Fibroblast of peridontal ligament (primary cell): ENCODE data around the gene HOXD9.

Experiments
- DNase-seq: peaks from one replicate; pipeline ENCODE4 v3.0.0-alpha.2; 2010; ENCODE audit errors: extremely low read depth

HOXD9 gene

DNA sequence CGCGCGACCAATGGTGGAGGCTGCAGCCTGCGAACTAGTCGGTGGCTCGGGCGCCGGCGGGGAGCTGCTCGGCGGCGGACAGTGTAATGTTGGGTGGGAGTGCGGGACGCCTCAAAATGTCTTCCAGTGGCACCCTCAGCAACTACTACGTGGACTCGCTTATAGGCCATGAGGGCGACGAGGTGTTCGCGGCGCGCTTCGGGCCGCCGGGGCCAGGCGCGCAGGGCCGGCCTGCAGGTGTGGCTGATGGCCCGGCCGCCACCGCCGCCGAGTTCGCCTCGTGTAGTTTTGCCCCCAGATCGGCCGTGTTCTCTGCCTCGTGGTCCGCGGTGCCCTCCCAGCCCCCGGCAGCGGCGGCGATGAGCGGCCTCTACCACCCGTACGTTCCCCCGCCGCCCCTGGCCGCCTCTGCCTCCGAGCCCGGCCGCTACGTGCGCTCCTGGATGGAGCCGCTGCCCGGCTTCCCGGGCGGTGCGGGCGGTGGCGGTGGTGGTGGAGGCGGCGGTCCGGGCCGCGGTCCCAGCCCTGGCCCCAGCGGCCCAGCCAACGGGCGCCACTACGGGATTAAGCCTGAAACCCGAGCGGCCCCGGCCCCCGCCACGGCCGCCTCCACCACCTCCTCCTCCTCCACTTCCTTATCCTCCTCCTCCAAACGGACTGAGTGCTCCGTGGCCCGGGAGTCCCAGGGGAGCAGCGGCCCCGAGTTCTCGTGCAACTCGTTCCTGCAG, at the start of gene HOXD9:
Gene HOXD9 (plus strand): TSS at position 37 of the 728 bp plus-strand sequence. CDS start 50 bp downstream, at position 87.
- DNase-seq, result no peak

DNA sequence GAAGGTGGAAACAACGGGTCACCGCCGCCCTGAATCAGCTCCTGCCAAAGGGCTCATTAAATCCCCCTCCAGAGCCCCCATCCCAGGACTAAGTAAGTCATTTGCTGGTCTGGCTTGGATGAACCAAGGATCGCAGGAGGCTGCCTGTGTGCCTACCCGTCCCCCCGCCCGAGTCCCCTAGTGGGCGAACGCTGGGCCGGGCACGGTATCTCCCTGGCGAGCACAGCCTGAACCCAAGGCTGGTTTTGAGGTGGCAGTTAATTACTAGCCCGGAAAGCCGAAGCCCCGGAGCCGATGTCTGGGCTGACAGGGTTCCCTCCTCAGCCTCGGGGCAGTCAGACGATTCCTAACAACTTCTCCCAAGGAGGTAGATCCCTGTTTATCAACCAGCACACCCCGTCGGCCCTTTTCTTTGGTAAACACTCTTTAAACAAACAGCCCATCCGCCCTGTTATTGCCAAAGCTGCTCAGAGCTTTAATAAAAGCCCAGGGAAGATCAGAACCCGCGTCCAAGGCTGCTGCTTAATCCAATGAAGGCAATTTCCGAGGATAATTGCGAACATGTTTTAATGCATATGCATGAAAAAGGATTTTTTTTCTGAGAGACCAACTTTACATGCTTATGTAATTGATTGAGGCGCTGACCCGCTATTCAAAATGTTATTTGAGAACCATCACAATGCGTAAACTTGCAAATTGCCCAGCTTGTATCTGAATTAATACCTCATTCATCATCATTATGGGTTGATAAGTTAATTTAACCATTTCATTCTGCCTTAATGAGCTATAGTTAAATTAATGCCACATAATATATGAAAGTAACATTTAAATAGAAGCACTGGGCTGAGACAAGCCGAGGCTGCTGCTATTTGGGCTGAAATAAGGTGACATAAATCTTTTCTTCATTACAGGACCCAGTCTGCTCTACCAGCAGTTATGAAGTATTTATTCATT, 49.3 kb upstream of the HOXD9 start:
- no peak for DNase-seq

DNA sequence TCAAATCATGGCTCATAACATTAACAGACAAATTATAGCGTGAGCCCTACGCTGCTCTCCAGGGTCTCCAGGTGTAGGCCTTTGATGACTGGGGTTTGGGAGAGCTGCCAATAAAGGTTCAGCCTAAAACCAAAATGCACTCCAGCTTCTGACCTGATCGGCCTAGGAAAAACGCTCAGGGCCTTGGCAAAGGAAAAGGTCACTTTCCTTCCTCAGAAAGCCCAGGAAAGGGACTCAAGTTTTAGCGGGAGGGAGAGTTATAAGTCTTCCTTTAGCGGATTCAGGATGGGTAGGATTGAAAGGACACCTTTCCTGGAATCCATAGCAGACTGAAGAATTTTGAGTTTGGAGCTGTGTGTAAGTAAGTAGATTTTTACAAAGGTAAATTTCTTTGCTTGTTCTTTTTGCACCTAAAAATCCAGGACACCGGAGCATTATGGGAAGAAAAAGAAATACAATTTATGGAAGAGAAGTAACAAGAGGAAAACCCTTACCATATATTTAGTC, 47.5 kb upstream of the HOXD9 start:
- DNase-seq, result no peak

DNA sequence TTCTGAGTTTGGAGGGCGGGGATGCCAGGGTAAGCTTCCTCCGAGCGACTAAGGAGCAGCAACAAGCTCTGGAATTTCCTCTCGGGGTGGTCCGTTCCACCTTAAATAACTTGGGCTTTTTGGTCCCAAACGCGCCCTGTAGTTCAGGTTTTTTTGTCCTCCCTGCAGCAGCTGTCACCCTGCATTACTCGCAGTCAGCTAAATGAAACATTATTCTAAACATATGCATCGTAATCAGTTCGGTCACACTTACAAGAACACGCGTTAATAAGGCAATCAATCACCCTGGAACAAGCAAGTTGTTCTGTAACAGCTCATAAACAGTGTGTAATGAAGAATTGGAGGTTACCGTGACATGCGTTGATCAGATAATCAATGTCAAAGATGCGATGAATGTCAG, 47.0 kb upstream of the HOXD9 start:
- DNase-seq, result no peak

DNA sequence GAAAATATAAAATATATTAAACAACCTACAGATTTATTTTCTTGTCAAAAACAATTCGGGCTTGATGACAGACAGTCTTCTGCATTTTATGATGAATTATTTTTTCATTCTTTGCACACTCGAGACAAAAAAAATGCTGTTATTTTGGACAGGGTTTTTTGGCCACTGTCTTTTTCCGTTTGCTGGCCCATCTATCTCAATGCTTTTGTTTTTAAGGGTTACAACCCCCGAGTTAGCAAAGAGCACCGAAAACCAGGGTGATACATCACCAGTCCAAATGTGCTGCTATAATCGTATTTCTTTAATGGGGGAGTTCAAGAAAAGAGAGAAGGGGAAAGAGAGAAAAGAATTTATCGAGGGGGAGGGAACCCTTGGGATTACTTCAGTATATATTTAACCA, 46.5 kb upstream of the HOXD9 start:
- no peak for DNase-seq

DNA sequence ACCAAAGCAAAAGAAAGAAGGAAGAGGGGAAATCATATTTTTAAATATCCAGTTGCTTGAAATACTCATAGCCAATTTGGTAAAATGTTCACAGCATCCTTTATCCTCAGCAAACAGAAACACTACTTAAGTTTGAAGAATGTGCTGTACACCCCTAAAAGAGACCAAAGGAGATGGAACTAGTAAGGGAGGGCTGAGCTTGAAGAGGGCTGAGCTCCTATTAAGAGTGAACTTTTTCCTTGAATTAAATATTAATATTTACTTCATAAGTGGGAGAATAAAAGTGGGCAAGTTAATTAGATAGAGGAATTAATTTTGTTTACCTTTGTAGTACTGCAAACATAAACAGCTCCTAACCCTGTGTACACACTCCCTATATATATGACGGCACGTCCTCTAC, 45.7 kb upstream of the HOXD9 start:
- no peak for DNase-seq

DNA sequence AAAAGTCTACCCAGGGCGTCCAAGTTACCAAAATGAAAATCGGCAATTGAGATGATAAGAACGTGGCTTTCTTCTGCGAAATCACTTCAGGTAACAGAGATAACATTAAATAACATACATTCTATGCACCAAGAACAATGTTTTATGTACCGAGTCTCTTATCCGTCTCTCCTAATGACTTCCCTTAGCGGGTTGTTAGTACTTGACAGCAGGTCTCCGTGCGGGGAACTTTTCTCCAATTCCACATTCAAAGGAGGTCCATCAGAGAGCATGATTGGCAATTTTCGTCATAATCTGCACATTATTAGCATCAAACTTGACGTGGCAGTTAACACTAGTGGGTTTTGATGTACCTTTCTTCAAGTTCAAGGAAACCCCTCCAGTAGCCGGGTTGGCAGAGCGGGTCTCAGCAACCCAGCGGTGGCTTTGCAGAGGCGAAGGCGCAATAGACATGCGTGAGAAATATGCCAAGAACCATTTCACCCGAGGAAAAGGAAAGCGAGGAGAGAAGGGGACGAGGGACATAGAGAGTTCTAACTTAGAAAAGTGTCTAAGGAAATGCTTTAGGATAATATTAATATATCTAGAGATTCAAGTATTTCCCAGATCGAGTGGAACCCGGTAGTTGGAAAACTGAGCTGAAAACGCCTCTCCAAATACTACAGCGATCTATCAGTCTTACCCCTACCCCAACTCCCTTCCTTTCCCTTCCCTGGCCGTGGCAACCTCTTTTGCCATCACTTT, 43.8 kb upstream of the HOXD9 start:
- no peak for DNase-seq

DNA sequence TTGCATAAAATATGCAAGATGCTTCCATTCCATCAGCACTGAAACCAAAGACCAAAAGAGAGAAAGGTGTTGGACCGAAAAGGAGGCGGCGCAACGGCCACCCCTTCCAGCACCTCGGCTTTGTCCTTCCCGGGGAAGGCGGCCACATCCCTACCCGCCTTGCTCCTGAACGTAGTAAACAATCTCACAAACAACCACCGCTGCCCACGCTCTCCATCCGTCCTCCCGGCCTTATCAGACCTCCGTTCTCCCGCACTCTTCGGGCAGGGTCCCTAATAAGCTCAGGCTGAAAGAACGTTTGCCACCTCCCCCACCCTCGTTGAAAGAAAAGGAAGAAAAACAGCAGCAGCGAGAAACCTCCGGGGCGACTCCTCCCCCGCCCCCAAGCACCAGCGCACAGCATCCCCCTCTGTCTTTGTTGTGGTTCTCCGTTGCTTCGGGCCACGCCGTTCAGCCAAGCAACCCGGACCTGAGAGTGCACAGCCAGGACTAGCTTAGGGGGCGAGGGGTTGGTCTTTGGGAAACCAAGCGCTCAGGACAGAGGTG, 43.2 kb upstream of the HOXD9 start:
- DNase-seq, result no peak

DNA sequence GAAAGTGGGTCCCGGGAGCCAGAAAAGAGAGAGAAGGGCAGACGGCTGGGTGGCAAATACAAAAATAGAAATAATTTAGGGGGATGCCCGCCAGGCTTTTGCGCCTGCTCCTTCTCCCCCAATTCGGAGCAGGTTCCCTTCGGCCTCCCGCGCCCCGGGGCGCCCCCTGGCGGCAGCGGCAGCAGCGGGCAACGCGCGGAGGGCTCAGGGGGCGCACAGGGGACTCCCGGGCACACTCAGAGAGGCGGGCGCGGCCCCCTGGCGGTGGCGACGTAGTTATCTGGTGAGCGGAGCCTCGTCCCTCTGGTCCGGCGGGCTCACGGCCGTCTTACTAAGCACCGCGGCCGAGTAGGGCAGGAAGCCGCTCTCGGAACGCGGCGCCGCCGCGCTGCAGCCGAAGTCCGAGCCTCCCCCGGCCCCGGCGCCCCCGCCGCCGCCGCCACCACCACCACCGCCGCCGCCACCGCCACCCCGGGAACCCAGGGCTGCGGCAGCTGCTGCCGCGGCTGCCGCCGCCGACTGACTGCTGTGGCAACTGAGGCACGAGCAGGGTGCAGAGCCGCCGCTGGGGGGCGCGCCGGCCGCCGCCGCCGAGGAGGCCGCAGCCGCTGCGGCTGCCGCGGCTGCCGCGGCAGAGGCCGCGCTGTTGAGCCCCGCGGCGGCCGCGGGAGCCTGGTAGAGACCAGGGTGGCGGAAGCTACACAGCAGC, 42.5 kb upstream of the HOXD9 start:
- no peak for DNase-seq

DNA sequence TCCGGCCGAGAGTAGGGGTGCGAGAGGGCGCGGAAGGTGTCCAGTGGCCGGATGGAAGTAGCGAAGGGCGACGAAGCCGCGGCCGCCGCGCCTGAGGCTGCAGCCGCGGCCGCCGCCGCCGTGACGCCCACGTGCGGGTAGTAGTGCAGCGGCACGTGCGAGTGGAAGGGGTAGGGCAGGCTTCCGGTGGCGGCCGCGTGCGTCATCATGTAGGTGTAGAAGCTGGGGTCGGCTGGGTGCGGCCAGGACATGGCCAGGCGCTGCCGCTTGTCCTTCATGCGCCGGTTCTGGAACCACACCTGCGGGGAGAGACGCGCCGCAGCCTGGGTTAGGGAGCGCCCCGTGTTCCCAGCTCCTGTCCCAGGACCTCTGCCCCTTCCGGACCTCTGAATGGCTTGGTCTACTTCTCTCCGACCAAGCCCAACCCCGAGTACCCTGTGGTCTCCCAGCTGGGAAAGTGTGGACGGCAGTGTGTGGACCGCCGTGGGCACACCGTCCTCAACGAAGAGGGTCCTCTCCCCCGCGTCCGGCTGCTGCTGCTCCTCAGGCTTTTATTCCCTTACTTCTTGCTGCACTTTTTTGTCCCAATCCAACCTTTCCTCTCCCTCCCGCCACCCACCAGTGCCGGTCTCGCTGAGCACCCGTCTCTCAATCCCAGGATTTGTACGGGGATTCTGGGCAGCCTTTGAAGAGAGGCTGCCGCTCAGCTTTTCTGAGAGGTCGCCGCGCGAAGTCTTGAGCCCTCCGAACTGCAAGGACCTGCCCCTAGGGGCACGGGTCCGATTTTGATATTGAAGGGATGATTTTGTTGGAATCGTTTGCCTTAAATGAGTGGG, 41.8 kb upstream of the HOXD9 start:
- DNase-seq, result no peak

DNA sequence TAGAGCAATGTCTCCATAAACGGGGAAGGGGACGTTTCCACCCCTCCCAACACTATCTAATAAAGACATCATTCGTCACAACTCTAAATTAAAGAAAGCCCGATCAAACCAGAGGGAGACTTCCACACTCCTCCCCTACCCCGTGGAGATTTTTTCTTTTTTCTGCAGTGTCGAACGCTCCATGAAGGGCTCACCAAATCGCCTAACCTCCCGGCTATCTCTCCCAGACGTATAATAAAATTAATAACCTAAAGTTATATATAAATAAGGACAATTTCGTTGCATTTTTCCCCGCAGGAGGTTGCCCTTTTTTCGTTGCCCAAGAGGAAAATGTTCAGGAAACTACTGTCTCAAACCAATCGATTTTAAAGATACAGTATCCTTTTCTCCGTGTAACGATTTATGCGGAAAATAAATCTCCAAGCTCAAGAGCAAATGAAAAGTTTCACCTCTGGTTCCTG, 41.1 kb upstream of the HOXD9 start:
- no peak for DNase-seq

DNA sequence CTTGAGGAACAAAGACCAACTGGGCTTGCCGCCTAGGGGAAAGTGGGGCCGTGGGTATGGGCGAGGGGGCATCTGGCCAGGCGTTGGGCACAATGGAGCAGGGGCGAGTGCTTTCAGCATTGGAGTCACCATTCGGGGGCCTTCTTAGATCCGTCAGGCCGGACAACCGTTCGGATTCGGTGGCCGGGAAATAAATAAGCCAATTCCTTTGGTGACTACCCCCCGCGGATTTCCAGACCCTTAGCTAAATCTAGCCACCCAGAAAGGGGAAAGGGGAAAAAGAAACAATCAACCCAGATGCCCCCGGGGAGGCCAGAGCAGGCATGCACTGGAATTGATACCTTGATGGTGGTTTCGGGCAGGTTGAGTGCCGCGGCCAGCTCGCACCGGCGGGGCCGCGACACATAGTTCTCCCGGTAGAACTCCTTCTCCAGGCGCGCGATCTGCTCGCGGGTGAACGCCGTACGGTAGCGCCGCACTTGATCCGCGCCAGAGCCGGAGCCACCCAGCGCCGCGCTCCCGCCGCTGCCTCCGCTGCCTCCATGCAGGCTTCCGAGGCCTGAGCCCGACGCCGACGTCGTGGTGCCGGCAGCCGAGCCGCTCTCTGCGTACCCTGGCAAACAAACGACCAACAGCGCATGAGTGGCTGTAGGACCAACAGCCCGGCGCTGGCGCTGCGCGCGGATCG, 40.5 kb upstream of the HOXD9 start:
- DNase-seq, result no peak

DNA sequence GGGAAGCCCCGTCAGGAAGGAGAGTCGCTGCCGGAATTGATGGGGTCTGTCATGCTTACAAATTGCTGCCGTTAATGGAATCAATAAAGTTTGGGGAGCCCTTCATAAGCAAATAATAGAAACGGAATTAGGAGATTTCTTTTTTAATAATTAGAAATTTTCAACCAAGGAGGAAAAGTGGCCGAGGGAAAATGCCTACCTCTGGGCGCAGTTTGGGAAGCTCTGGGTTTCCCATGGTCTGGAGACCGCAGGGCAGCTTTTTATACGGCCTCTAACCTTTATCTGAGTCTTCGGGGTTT, 40.0 kb upstream of the HOXD9 start:
- DNase-seq, result no peak

DNA sequence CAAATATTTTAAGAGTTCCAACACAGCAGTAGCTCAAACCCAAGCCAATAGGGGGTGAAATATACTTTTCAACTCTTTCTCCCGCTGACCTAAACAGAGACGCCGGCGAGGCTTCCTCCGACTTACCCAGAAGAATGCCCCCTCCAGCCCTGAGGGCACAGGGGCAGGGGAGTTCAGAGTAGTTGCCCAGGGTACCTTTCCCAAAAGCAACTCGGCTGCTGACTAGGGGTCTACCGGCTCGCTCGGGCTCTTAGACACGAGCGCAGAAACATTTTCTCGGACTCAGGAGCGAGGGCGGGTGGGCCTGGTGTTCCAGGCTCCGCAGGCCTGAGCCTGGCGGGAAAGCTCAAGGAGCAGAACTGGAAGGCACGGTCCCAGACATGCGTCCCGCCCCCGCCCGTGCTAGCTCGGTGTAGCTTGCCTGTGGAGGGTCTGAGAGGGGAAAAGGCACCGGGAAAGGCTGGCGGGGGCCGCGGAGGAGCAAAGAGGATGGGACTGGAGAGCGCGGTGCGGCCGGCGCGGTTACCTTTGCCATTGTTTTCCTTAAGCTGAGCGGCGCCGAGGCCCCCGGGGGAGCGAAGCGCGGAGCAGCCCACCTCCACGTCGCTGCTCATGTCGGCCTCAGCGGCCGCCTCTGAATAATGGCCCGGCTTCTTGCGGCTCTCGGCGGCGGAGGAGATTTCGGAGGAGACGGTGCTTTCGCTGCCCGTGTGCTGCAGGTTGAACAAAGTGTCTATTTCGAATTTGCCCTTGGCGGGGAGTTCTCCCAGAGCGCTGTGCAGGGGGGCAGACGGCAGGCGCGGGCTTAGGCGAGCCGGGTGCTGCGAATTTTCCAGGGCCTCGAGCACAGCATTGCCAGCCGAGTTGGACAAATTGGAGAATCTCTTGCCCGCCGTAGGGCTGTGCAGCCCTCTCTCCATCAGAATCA, 39.4 kb upstream of the HOXD9 start:
- no peak for DNase-seq

DNA sequence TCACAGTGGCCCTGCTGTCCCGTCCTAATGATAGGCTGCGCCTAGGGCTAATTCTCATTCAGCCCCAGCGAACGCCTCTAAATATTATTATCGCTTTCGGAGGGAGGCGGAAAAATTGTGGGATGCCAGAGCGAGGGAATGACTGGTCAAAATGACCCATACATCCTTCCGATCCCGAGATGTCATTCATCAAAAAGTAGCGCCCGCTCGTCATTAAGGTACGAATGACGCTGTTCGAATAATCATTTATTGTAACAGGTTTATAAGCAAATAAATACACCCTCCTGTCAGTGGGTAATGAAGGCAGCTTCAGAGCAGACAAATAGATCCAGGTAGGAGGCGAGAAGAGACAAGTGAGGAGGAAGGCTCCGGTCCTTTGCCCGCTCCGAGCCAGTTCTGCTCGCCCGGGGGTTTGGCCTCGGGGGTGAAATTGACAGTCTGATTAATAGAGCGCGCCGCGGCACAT, 38.7 kb upstream of the HOXD9 start, which contains the start of gene EVX2:
Gene EVX2 (minus strand): TSS at position 167 of the 466 bp plus-strand sequence. CDS start 186 bp downstream, outside the sequence.
- DNase-seq, result no peak

DNA sequence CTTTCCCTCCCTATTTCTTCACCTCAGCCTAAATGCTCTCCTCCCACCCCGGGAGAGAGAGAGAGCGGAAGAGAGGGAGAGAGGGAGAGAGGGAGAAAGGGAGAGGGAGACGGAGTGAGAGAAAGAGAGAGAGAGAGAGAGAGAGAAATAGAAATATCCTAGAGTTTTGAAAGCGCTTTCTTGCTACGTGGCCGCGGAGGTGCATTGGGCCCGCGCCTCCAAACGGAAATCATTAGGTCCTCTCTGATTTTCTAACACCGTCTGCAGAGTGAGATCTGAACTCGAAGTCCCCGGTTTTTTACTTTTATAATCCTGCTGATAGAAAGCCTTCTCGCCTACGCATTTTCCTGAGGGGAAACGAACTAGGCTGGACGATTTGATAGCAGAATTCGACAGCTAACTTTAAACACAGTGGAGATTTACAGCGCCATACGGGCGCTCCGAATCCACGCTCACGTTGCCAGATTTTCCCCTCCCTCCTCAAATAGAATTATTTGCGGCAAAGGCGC, 37.9 kb upstream of the HOXD9 start:
- DNase-seq, result no peak

DNA sequence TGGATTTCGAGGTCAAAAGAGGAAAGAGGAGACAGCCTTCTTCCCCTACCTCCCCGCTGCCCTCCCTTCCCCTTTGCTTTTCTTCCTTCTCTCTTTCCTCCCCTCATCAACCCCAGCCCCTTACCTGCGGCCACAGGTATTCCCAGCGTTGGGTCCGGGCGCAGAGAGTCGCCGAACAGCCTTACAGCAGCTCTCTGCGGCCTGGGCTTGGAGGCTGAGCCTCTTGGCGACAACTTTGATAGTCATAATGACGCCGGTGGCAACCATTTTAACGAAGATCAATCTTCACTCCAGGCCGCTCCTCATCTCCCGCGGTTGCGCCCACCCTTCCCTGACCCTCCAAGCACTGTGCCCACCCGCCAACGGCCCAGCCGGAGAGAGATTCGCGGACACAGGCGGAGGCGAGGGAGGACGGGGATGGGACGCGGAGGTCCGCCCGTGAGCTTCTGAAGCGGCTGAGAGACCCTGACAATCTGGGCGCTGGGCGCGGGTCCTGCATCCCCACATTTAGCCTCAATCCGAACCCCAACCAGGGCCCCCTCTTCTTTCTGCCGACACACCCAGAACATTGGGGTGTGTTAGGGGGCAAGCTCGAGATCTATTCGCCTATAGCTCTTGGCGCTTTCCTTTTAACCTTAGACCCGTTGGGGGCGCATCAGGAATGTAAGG, 37.3 kb upstream of the HOXD9 start:
- DNase-seq, result no peak
